ENCODE measurements around the gene KSR1. TPM values are rescaled to one million over a fixed set of nuclear protein-coding genes. Genes with fewer than 3 reads are reported as not detected.
A peak's percentile ranks its signal among the peaks of the same experiment; 100 is the strongest.

Gene KSR1
- total RNA-seq, 2 donors from 2014 or later: 33.7 to 46.3 TPM

DNA sequence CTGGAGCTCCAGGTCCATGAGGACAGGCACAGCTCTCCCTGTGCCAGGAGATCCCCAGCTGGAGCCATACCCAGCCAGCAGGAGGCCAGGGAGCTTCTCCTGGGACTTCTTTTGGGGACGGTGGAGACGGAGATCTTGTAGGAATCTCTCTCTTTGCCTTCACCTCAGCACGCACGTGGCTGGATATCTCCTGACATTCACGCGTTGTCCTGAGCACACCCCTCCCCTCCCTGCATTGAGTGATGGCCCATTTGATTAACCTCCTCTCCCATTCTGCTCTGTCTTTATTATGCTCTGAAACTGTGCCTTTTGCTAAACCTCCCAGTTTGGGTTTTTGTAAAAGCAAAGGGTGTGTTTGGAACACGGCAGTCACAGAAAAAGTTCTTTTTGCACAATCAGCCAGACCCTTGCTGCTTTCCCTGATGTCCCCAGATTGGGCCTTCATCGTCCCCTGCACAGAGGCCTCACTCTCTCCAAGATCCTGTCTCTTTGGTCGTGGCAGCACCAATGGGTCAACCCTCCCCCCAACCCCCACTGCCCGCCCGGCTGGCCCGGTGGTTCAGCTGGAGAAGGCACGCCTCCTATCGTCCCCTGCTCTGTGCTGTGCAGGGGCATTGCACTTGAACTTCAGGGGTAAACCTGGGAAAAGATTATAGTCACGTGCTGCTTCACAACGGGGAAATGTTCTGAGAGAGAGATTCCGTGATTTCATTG lies 142.2 kb downstream of the KSR1 start:
- H3K36me3 ChIP-seq (ENCODE audit: control insufficient read depth, insufficient read depth, low read length): peaks cover 16% of the 10 kb centered on the region
- H3K27me3 ChIP-seq (ENCODE audit: control insufficient read depth, insufficient read depth, low read length, poor library complexity, severe bottlenecking): no peaks in the 10 kb centered on the region
- no peak overlapping the region for H3K9ac ChIP-seq (ENCODE audit: extremely low read depth, low read length, poor library complexity, severe bottlenecking)
- Mint-ChIP-seq H3K4me3 (no peak overlapping the region), H3K9me3 (no peaks in the 10 kb centered on the region), H3K36me3 (ENCODE audit: low read depth) (peaks cover 20% of the 10 kb centered on the region), H3K27me3 (ENCODE audit: insufficient read depth) (no peaks in the 10 kb centered on the region), H3K4me1 (peaks cover 4% of the 10 kb centered on the region), H3K27ac (no peak overlapping the region)
- no peak overlapping the region for H3K4me3 ChIP-seq (ENCODE audit: low read length)
- H3K9me3 ChIP-seq (ENCODE audit: control insufficient read depth, low read length): no peaks in the 10 kb centered on the region
- DNase-seq: no peak
- no peak overlapping the region for H3K27ac ChIP-seq (ENCODE audit: low read depth, low read length)
- TF ChIP-seq, protein P1, sequence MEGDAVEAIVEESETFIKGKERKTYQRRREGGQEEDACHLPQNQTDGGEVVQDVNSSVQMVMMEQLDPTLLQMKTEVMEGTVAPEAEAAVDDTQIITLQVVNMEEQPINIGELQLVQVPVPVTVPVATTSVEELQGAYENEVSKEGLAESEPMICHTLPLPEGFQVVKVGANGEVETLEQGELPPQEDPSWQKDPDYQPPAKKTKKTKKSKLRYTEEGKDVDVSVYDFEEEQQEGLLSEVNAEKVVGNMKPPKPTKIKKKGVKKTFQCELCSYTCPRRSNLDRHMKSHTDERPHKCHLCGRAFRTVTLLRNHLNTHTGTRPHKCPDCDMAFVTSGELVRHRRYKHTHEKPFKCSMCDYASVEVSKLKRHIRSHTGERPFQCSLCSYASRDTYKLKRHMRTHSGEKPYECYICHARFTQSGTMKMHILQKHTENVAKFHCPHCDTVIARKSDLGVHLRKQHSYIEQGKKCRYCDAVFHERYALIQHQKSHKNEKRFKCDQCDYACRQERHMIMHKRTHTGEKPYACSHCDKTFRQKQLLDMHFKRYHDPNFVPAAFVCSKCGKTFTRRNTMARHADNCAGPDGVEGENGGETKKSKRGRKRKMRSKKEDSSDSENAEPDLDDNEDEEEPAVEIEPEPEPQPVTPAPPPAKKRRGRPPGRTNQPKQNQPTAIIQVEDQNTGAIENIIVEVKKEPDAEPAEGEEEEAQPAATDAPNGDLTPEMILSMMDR (conservative IDR thresholded peaks at IDR 0.05): no peak
- 88 to 91% methylated on average over 14 to 17 of the region's 17 CpGs for WGBS, 2 experiments (ENCODE audit: insufficient coverage in 1 of 2, insufficient read length in 1 of 2)
- no peaks in the 10 kb centered on the region for H3K4me1 ChIP-seq (ENCODE audit: control insufficient read depth, insufficient read depth, low read length)

DNA sequence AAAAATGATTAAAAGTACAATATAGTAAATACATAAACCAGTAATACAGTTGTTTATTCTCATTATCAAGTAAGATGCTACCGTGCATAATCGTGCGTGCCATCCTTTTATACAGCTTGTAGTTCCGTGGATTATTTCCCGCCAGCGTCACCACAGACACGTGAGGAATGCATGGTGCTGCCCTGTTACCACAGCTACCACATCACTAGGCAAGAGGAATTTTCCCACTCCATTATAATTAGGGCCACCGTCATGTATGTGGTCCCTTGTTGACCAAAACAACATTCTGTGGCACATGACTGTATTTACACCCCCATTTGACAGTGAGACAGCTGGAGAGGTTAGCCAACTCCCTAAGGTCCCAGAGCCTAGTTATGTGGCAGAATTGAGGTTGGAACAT lies 144.2 kb downstream of the KSR1 start:
- Mint-ChIP-seq H3K27ac (no peak overlapping the region), H3K9me3 (no peaks in the 10 kb centered on the region), H3K36me3 (ENCODE audit: low read depth) (peaks cover 27% of the 10 kb centered on the region), H3K4me3 (no peak overlapping the region), H3K4me1 (peaks cover 4% of the 10 kb centered on the region), H3K27me3 (ENCODE audit: insufficient read depth) (no peaks in the 10 kb centered on the region)
- WGBS, 2 experiments (ENCODE audit: insufficient coverage in 1 of 2, insufficient read length in 1 of 2): 71 to 94% methylated on average over 7 to 8 of the region's 8 CpGs
- H3K36me3 ChIP-seq (ENCODE audit: control insufficient read depth, insufficient read depth, low read length): peaks cover 19% of the 10 kb centered on the region
- no peaks in the 10 kb centered on the region for H3K9me3 ChIP-seq (ENCODE audit: control insufficient read depth, low read length)
- no peak overlapping the region for H3K4me3 ChIP-seq (ENCODE audit: low read length)
- no peaks in the 10 kb centered on the region for H3K27me3 ChIP-seq (ENCODE audit: control insufficient read depth, insufficient read depth, low read length, poor library complexity, severe bottlenecking)
- no peak overlapping the region for H3K27ac ChIP-seq (ENCODE audit: low read depth, low read length)
- no peak for DNase-seq
- TF ChIP-seq, protein P1 (conservative IDR thresholded peaks at IDR 0.05): no peak
- H3K4me1 ChIP-seq (ENCODE audit: control insufficient read depth, insufficient read depth, low read length): no peaks in the 10 kb centered on the region
- no peak overlapping the region for H3K9ac ChIP-seq (ENCODE audit: extremely low read depth, low read length, poor library complexity, severe bottlenecking)

DNA sequence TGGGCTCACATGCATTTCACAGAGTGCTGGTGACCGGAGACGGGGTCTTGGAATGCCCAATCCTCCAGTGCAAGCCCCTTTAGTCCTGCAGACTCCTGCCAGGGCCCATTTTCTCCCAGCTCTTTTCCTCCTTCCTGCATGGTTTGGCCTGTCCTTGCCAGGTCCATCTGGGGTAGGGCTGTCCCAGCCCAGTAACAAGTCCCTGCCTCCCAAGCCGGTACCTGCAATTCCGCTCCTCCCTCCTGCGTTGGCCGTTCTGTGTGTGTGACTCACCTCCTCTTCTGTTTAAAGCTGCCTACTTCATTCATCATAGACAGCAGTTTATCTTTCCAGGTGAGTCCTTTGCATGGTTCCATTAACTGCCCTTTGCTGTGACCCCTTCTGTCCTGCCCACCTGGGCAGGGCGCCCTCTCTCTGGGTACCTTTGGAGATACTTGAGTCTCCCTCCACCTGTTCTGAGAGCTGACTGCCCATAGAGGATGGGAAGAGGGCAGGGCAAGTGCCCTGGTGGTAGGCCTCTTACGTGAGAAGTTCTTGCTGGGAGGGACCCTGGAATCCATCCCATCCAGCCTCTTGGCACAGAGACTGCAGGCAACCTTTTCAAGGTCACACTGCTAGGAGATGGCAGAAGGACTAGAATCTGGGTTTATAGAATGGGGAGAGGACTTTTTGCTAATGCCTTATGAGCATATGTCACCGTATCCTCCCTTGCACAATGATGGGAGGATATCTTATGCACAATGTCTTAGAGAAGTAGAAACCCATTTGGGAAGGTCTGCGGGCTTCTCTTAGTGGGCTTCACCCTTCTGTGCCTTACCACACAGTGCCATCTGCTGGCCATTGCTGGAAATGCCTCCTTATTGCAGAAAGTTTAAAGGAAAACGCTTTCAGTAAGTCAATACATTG lies 145.1 kb downstream of the KSR1 start:
- TF ChIP-seq, protein P1 (conservative IDR thresholded peaks at IDR 0.05): peak; percentile 96
- Mint-ChIP-seq H3K4me1 (peaks cover 4% of the 10 kb centered on the region), H3K27me3 (ENCODE audit: insufficient read depth) (no peaks in the 10 kb centered on the region), H3K36me3 (ENCODE audit: low read depth) (peaks cover 34% of the 10 kb centered on the region), H3K9me3 (no peaks in the 10 kb centered on the region), H3K27ac (no peak overlapping the region), H3K4me3 (no peak overlapping the region)
- Histone ChIP-seq H3K27me3 (ENCODE audit: control insufficient read depth, insufficient read depth, low read length, poor library complexity, severe bottlenecking) (no peaks in the 10 kb centered on the region), H3K4me3 (ENCODE audit: low read length) (no peak overlapping the region), H3K9ac (ENCODE audit: extremely low read depth, low read length, poor library complexity, severe bottlenecking) (no peak overlapping the region), H3K36me3 (ENCODE audit: control insufficient read depth, insufficient read depth, low read length) (peaks cover 18% of the 10 kb centered on the region), H3K27ac (ENCODE audit: low read depth, low read length) (no peak overlapping the region), H3K4me1 (ENCODE audit: control insufficient read depth, insufficient read depth, low read length) (no peaks in the 10 kb centered on the region), H3K9me3 (ENCODE audit: control insufficient read depth, low read length) (no peaks in the 10 kb centered on the region)
- peak; percentile 97 for DNase-seq
- 72 to 79% methylated on average over 10 to 11 of the region's 11 CpGs for WGBS, 2 experiments (ENCODE audit: insufficient coverage in 1 of 2, insufficient read length in 1 of 2)
